Esophagus muscularis mucosa (tissue), 4 donors: ENCODE measurements around the gene DDX39A.

Experiments
- EP300 ChIP-seq: sonication (generic); formaldehyde crosslinking; IDR thresholded peaks from one replicate; pipeline ENCODE4 v1.6.1; 2017; ENCODE audit warnings: antibody characterized with exemption
- POLR2AphosphoS5 ChIP-seq, 2 donors: sonication (generic); formaldehyde crosslinking; IDR thresholded peaks; one replicate each; pipeline ENCODE4 v1.6.1; 2017; ENCODE audit warnings: antibody characterized with exemption in 2 of 2
- TF ChIP-seq, protein P1 (sequence below), 3 experiments: fragments of 200-600 bp in 2 of 3; fragments of 450-650 bp in 1 of 3; sonication (generic) in 2 of 3; IDR thresholded peaks; one replicate each; pipeline ENCODE4 v1.5.1; 2017 to 2019; ENCODE audit warnings: antibody characterized with exemption in 3 of 3, mild to moderate bottlenecking in 2 of 3, moderate library complexity in 1 of 3

DNA sequence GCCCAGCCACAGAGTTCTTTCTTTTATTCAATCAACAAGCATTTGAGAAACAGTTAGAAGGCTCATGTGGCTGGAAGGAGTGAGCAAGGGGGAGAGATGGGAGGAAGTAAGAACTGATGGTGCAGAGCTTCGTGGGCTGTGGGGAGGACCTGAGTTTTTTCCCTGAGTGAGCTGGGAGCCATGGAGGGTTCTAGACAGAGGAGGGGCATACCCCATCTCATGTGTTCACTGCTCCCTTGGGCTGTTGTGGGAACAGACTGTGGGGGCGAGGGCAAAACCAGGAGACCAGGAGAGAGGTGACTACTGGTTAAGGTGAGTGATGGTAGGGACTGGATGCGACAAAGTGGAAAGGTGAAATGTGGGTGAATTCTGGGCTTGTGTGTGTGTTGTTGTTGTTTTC lies 11.6 kb upstream of the DDX39A start:
- TF ChIP-seq, protein P1, sequence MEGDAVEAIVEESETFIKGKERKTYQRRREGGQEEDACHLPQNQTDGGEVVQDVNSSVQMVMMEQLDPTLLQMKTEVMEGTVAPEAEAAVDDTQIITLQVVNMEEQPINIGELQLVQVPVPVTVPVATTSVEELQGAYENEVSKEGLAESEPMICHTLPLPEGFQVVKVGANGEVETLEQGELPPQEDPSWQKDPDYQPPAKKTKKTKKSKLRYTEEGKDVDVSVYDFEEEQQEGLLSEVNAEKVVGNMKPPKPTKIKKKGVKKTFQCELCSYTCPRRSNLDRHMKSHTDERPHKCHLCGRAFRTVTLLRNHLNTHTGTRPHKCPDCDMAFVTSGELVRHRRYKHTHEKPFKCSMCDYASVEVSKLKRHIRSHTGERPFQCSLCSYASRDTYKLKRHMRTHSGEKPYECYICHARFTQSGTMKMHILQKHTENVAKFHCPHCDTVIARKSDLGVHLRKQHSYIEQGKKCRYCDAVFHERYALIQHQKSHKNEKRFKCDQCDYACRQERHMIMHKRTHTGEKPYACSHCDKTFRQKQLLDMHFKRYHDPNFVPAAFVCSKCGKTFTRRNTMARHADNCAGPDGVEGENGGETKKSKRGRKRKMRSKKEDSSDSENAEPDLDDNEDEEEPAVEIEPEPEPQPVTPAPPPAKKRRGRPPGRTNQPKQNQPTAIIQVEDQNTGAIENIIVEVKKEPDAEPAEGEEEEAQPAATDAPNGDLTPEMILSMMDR (IDR thresholded peaks at IDR 0.05), result no peak
- no peak for TF ChIP-seq EP300
- TF ChIP-seq POLR2AphosphoS5 (IDR thresholded peaks at IDR 0.05), result no peak
